IgD-negative memory B cell (primary cell): ENCODE results near the gene CLTC. TPM values are rescaled to one million over a fixed set of nuclear protein-coding genes. Genes with fewer than 3 reads are reported as not detected.
A peak's percentile ranks its signal among the peaks of the same experiment; 100 is the strongest.
"Not testable (repeated sequence)": the region's sequence is repeated elsewhere in the genome, so short reads cannot be mapped to it uniquely, and the experiment has no call there.

Experiments used
- H3K27ac Mint-ChIP-seq, 3 donors: one replicate each; pipeline ENCODE4 v1.8.0; 2020 to 2022; ENCODE audit warnings: mild to moderate bottlenecking in 3 of 3, mixed read lengths in 3 of 3, moderate library complexity in 1 of 3
- H3K27me3 Mint-ChIP-seq: one replicate; pipeline ENCODE4 v1.8.0; 2021; ENCODE audit warnings: mixed read lengths
- H3K36me3 Mint-ChIP-seq: one replicate; pipeline ENCODE4 v1.8.0; 2020; ENCODE audit warnings: mild to moderate bottlenecking, mixed read lengths
- H3K4me1 Mint-ChIP-seq, 3 donors: one replicate each; pipeline ENCODE4 v1.8.0; 2020 to 2022; ENCODE audit warnings: mixed read lengths in 3 of 3, mild to moderate bottlenecking in 1 of 3
- H3K4me3 Mint-ChIP-seq, 4 donors: one replicate each; pipeline ENCODE4 v1.8.0; 2020 to 2022; ENCODE audit warnings: mild to moderate bottlenecking in 4 of 4, mixed read lengths in 4 of 4, moderate library complexity in 3 of 4
- H3K9me3 Mint-ChIP-seq, 3 donors: one replicate each; pipeline ENCODE4 v1.8.0; 2020 to 2021; ENCODE audit warnings: mixed read lengths in 3 of 3, mild to moderate bottlenecking in 1 of 3
- polyA plus RNA-seq: library from polyadenylated mRNA; unstranded; fragments of 300-500 nt; fragmentation: Illumina TruSeq; gene quantifications from one replicate; pipeline ENCODE4 v1.2.3, GENCODE V29; 2021

Gene CLTC
- polyA plus RNA-seq, 1 donor from 2014 or later: 27.8 TPM

- no peak overlapping the region for H3K27ac Mint-ChIP-seq
- H3K4me3 Mint-ChIP-seq: peak overlapping the region in 3 of 4 donors; percentile 1 to 81 (median 14)
- H3K27me3 Mint-ChIP-seq: no peaks in the 10 kb centered on the region
- no peaks in the 10 kb centered on the region for H3K9me3 Mint-ChIP-seq
- peaks cover 34 to 37% (median 36%) of the 10 kb centered on the region in 3 donors for H3K4me1 Mint-ChIP-seq
- peaks cover 2% of the 10 kb centered on the region for H3K36me3 Mint-ChIP-seq
These were observed 23.8 kb downstream of the CLTC start for GRCh38 chr17:59643159-59644140.

GRCh38 chr17:59647288-59647687 is 27.6 kb downstream of the CLTC start:
- Mint-ChIP-seq H3K27me3 (no peaks in the 10 kb centered on the region), H3K4me3 (no peak overlapping the region), H3K27ac (no peak overlapping the region), H3K36me3 (peaks cover 7% of the 10 kb centered on the region), H3K4me1 (peaks cover 15 to 26% (median 25%) of the 10 kb centered on the region in 3 donors), H3K9me3 (peaks cover 0 to 3% (median 0%) of the 10 kb centered on the region in 3 donors)

GRCh38 chr17:59649886-59650285 is 30.2 kb downstream of the CLTC start:
- Mint-ChIP-seq H3K4me3 (no peak overlapping the region), H3K4me1 (peaks cover 0 to 10% (median 9%) of the 10 kb centered on the region in 3 donors), H3K27ac (no peak overlapping the region), H3K9me3 (peaks cover 0 to 3% (median 0%) of the 10 kb centered on the region in 3 donors), H3K36me3 (peaks cover 9% of the 10 kb centered on the region), H3K27me3 (no peaks in the 10 kb centered on the region)

GRCh38 chr17:59650642-59651041 is 30.9 kb downstream of the CLTC start:
- peaks cover 9% of the 10 kb centered on the region for H3K36me3 Mint-ChIP-seq
- peak overlapping the region in 1 of 3 donors; percentile 45 for H3K27ac Mint-ChIP-seq
- H3K4me3 Mint-ChIP-seq: no peak overlapping the region
- no peaks in the 10 kb centered on the region for H3K27me3 Mint-ChIP-seq
- H3K4me1 Mint-ChIP-seq: peaks cover 0 to 9% (median 8%) of the 10 kb centered on the region in 3 donors
- peaks cover 0 to 3% (median 0%) of the 10 kb centered on the region in 3 donors for H3K9me3 Mint-ChIP-seq

- H3K9me3 Mint-ChIP-seq: peaks cover 0 to 3% (median 0%) of the 10 kb centered on the region in 3 donors
These were observed 31.7 kb downstream of the CLTC start for GRCh38 chr17:59651346-59651745.

GRCh38 chr17:59652119-59652518 is 32.4 kb downstream of the CLTC start:
- H3K4me3 Mint-ChIP-seq: no peak overlapping the region
- H3K4me1 Mint-ChIP-seq: peaks cover 0 to 10% (median 8%) of the 10 kb centered on the region in 3 donors
- H3K36me3 Mint-ChIP-seq: peaks cover 9% of the 10 kb centered on the region
- H3K27ac Mint-ChIP-seq: no peak overlapping the region
- H3K9me3 Mint-ChIP-seq: peaks cover 0 to 3% (median 0%) of the 10 kb centered on the region in 3 donors
- no peaks in the 10 kb centered on the region for H3K27me3 Mint-ChIP-seq

More at GRCh38 chr17:59651346-59651745, 31.7 kb downstream of the CLTC start:
- peaks cover 0 to 11% (median 8%) of the 10 kb centered on the region in 3 donors for H3K4me1 Mint-ChIP-seq
- no peaks in the 10 kb centered on the region for H3K27me3 Mint-ChIP-seq
- no peak overlapping the region for H3K27ac Mint-ChIP-seq
- H3K4me3 Mint-ChIP-seq: no peak overlapping the region
- peaks cover 9% of the 10 kb centered on the region for H3K36me3 Mint-ChIP-seq

GRCh38 chr17:59656624-59657023 is 36.9 kb downstream of the CLTC start:
- not testable (repeated sequence) for H3K4me3 Mint-ChIP-seq, H3K4me1 Mint-ChIP-seq, H3K27me3 Mint-ChIP-seq, H3K36me3 Mint-ChIP-seq, H3K9me3 Mint-ChIP-seq, H3K27ac Mint-ChIP-seq

GRCh38 chr17:59666235-59666634 is 46.5 kb downstream of the CLTC start:
- peaks cover 24 to 26% (median 26%) of the 10 kb centered on the region in 3 donors for H3K4me1 Mint-ChIP-seq
- H3K27me3 Mint-ChIP-seq: no peaks in the 10 kb centered on the region
- no peaks in the 10 kb centered on the region for H3K9me3 Mint-ChIP-seq
- no peak overlapping the region for H3K4me3 Mint-ChIP-seq
- no peak overlapping the region for H3K27ac Mint-ChIP-seq
- peaks cover 3% of the 10 kb centered on the region for H3K36me3 Mint-ChIP-seq

GRCh38 chr17:59668816-59669215 is 49.1 kb downstream of the CLTC start:
- peak overlapping the region in 1 of 4 donors; percentile 63 for H3K4me3 Mint-ChIP-seq
- H3K4me1 Mint-ChIP-seq: peaks cover 33 to 39% (median 38%) of the 10 kb centered on the region in 3 donors
- H3K27ac Mint-ChIP-seq: peak overlapping the region in 1 of 3 donors; percentile 63
- H3K27me3 Mint-ChIP-seq: no peaks in the 10 kb centered on the region
- H3K9me3 Mint-ChIP-seq: no peaks in the 10 kb centered on the region
- peaks cover 3% of the 10 kb centered on the region for H3K36me3 Mint-ChIP-seq

GRCh38 chr17:59669411-59669810 is 49.7 kb downstream of the CLTC start:
- Mint-ChIP-seq H3K9me3 (no peaks in the 10 kb centered on the region), H3K4me1 (peaks cover 38 to 45% (median 42%) of the 10 kb centered on the region in 3 donors), H3K4me3 (peak overlapping the region in 1 of 4 donors; percentile 17), H3K27me3 (no peaks in the 10 kb centered on the region), H3K27ac (peak overlapping the region; percentile 4 to 71 (median 19)), H3K36me3 (peaks cover 3% of the 10 kb centered on the region)

GRCh38 chr17:59669944-59670343 is 50.2 kb downstream of the CLTC start:
- Mint-ChIP-seq H3K4me1 (peaks cover 43 to 51% (median 46%) of the 10 kb centered on the region in 3 donors), H3K36me3 (peaks cover 5% of the 10 kb centered on the region), H3K27ac (peak overlapping the region; percentile 21 to 71 (median 53)), H3K4me3 (peak overlapping the region in 1 of 4 donors; percentile 42), H3K9me3 (no peaks in the 10 kb centered on the region), H3K27me3 (no peaks in the 10 kb centered on the region)

- H3K9me3 Mint-ChIP-seq: no peaks in the 10 kb centered on the region
- peaks cover 5% of the 10 kb centered on the region for H3K36me3 Mint-ChIP-seq
- H3K4me3 Mint-ChIP-seq: no peak overlapping the region
- H3K27me3 Mint-ChIP-seq: no peaks in the 10 kb centered on the region
- H3K27ac Mint-ChIP-seq: peak overlapping the region in 1 of 3 donors; percentile 41
- H3K4me1 Mint-ChIP-seq: peaks cover 47 to 56% (median 50%) of the 10 kb centered on the region in 3 donors
These were observed 51.7 kb downstream of the CLTC start for GRCh38 chr17:59671386-59671785.

- H3K36me3 Mint-ChIP-seq: peaks cover 4% of the 10 kb centered on the region
- peak overlapping the region in 2 of 4 donors; percentile 4 to 27 for H3K4me3 Mint-ChIP-seq
- peak overlapping the region in 1 of 3 donors; percentile 87 for H3K27ac Mint-ChIP-seq
- no peaks in the 10 kb centered on the region for H3K9me3 Mint-ChIP-seq
- H3K4me1 Mint-ChIP-seq: peaks cover 26 to 38% (median 33%) of the 10 kb centered on the region in 3 donors
- no peaks in the 10 kb centered on the region for H3K27me3 Mint-ChIP-seq
These were observed 55.5 kb downstream of the CLTC start for GRCh38 chr17:59675231-59675630.

GRCh38 chr17:59676716-59677115 is 57.0 kb downstream of the CLTC start:
- Mint-ChIP-seq H3K36me3 (peaks cover 2% of the 10 kb centered on the region), H3K27me3 (no peaks in the 10 kb centered on the region), H3K4me3 (peak overlapping the region in 1 of 4 donors; percentile 41), H3K27ac (no peak overlapping the region), H3K9me3 (no peaks in the 10 kb centered on the region), H3K4me1 (peaks cover 21 to 28% (median 21%) of the 10 kb centered on the region in 3 donors)

GRCh38 chr17:59678918-59679317 is 59.2 kb downstream of the CLTC start:
- Mint-ChIP-seq H3K4me1 (peaks cover 11 to 16% (median 14%) of the 10 kb centered on the region in 3 donors), H3K27me3 (no peaks in the 10 kb centered on the region), H3K4me3 (no peak overlapping the region), H3K36me3 (peaks cover 2% of the 10 kb centered on the region), H3K9me3 (no peaks in the 10 kb centered on the region), H3K27ac (no peak overlapping the region)
